CD4-positive, alpha-beta memory T cell (primary cell): ENCODE measurements around the gene PCLO. TPM values are rescaled to one million over a fixed set of nuclear protein-coding genes. Genes with fewer than 3 reads are reported as not detected.
A peak's percentile ranks its signal among the peaks of the same experiment; 100 is the strongest.

Experiments
- CTCF ChIA-PET: fragments of 350-600 bp; sonication (Branson Sonifier 250); formaldehyde crosslinking; loops from one replicate; lab custom pipeline; 2021; ENCODE audit warnings: inconsistent platforms; ENCODE audit not compliant: partially characterized antibody; lab: Charles Lee
- POLR2A ChIA-PET: fragments of 350-600 bp; sonication (Branson Sonifier 250); formaldehyde crosslinking; loops from one replicate; lab custom pipeline; 2021; ENCODE audit not compliant: partially characterized antibody; lab: Charles Lee
- DNase-seq, 5 donors: peaks; one replicate each; pipeline versions ENCODE4 v3.0.0 to v3.0.0-alpha.2; 2020 to 2022; ENCODE audit warnings: mixed read lengths in 1 of 5
- H3K27ac ChIP-seq: one replicate; pipeline ENCODE4 v1.7.0; 2013; ENCODE audit warnings: low read depth, low read length
- H3K27me3 ChIP-seq: 2 replicates; pipeline ENCODE4 v1.7.0; 2013; ENCODE audit warnings: mild to moderate bottlenecking, low read length, moderate library complexity; ENCODE audit not compliant: insufficient read depth
- H3K36me3 ChIP-seq: 2 replicates; pipeline ENCODE4 v1.7.0; 2013; ENCODE audit warnings: mild to moderate bottlenecking, low read length, moderate library complexity; ENCODE audit not compliant: insufficient read depth
- H3K4me1 ChIP-seq: 2 replicates; pipeline ENCODE4 v1.7.0; 2013; ENCODE audit warnings: mild to moderate bottlenecking, low read length, moderate library complexity; ENCODE audit not compliant: insufficient read depth
- H3K4me3 ChIP-seq, 2 donors: one replicate each; pipeline ENCODE4 v1.7.0; 2013; ENCODE audit warnings: low read length in 2 of 2, mild to moderate bottlenecking in 1 of 2
- H3K9me3 ChIP-seq, 2 donors: one replicate each; pipeline ENCODE4 v1.7.0; 2013; ENCODE audit warnings: low read length in 2 of 2, control low read depth in 1 of 2; ENCODE audit not compliant: control insufficient read depth in 1 of 2
- H3K27ac Mint-ChIP-seq, 7 donors: one replicate each; pipeline ENCODE4 v1.8.0; 2020 to 2021; ENCODE audit warnings: mixed read lengths in 7 of 7, mild to moderate bottlenecking in 6 of 7, inconsistent platforms in 3 of 7, moderate library complexity in 3 of 7
- H3K27me3 Mint-ChIP-seq, 2 donors: one replicate each; pipeline ENCODE4 v1.8.0; 2020 to 2021; ENCODE audit warnings: mixed read lengths in 2 of 2
- H3K36me3 Mint-ChIP-seq, 2 donors: one replicate each; pipeline ENCODE4 v1.8.0; 2020 to 2021; ENCODE audit warnings: mixed read lengths in 2 of 2, inconsistent platforms in 1 of 2, mild to moderate bottlenecking in 1 of 2
- H3K4me1 Mint-ChIP-seq, 4 donors: one replicate each; pipeline ENCODE4 v1.8.0; 2020 to 2021; ENCODE audit warnings: mixed read lengths in 4 of 4, mild to moderate bottlenecking in 1 of 4
- H3K4me3 Mint-ChIP-seq, 8 donors: one replicate each; pipeline ENCODE4 v1.8.0; 2020 to 2021; ENCODE audit warnings: mixed read lengths in 8 of 8, mild to moderate bottlenecking in 7 of 8, moderate library complexity in 6 of 8, inconsistent platforms in 3 of 8
- H3K9me3 Mint-ChIP-seq, 8 donors: one replicate each; pipeline ENCODE4 v1.8.0; 2020 to 2021; ENCODE audit warnings: mixed read lengths in 8 of 8, mild to moderate bottlenecking in 5 of 8, inconsistent platforms in 3 of 8, moderate library complexity in 1 of 8
- intact Hi-C: fragments of 100-400 bp; cut with micrococcal nuclease; formaldehyde crosslinking; loops from one replicate; pipeline ENCODE4 v1.15.1; 2023
- polyA plus RNA-seq, 2 donors: library from polyadenylated mRNA; unstranded; fragments of 300-500 nt; fragmentation: Illumina TruSeq; gene quantifications; one replicate each; pipeline ENCODE4 v1.2.3, GENCODE V29; 2021
- total RNA-seq, 2 experiments: library from RNA; stranded (reverse); gene quantifications; one replicate each; pipeline ENCODE4 v1.2.3, GENCODE V29; 2021

Gene PCLO
- total RNA-seq: under 1 TPM in 1 of 2 experiments, not detected in 1; 0.03 TPM
- not detected for polyA plus RNA-seq

- no peaks in the 10 kb centered on the region for H3K36me3 ChIP-seq
- Mint-ChIP-seq H3K9me3 (peaks cover 0 to 12% (median 2%) of the 10 kb centered on the region in 8 donors), H3K27ac (no peak within 1 kb of the TSS), H3K4me3 (peak within 1 kb of the TSS; percentile 36 to 77 (median 64)), H3K4me1 (peaks cover 3 to 5% (median 4%) of the 10 kb centered on the region in 4 donors), H3K27me3 (peaks cover 7 to 10% of the 10 kb centered on the region in 2 donors), H3K36me3 (no peaks in the 10 kb centered on the region)
- no peak within 1 kb of the TSS for H3K4me3 ChIP-seq
- no peak within 1 kb of the TSS for H3K27ac ChIP-seq
- DNase-seq: peak; percentile 13 to 47 (median 23)
- POLR2A ChIA-PET: no interaction called here
- H3K27me3 ChIP-seq: no peaks in the 10 kb centered on the region
- CTCF ChIA-PET: no interaction called here
- H3K4me1 ChIP-seq: no peaks in the 10 kb centered on the region
- intact Hi-C loops: no loop called here
- no peaks in the 10 kb centered on the region for H3K9me3 ChIP-seq
Observed at GRCh38 chr7:83162402-83163256, at the start of gene PCLO. Gene PCLO (minus strand): TSS chr7:83162884. CDS start chr7:83162592, 292 bp downstream.

GRCh38 chr7:83211685-83212084 lies 49.0 kb upstream of the PCLO start:
- no peak for DNase-seq
- Histone ChIP-seq H3K4me1 (no peaks in the 10 kb centered on the region), H3K27ac (no peak overlapping the region), H3K27me3 (no peaks in the 10 kb centered on the region), H3K36me3 (no peaks in the 10 kb centered on the region), H3K9me3 (no peaks in the 10 kb centered on the region), H3K4me3 (no peak overlapping the region)
- ChIA-PET POLR2A (no interaction called here), CTCF (no interaction called here)
- intact Hi-C loops: no loop called here
- no peaks in the 10 kb centered on the region for H3K27me3 Mint-ChIP-seq
- no peaks in the 10 kb centered on the region for H3K36me3 Mint-ChIP-seq
- no peaks in the 10 kb centered on the region for H3K4me1 Mint-ChIP-seq
- peaks cover 0 to 8% (median 4%) of the 10 kb centered on the region in 8 donors for H3K9me3 Mint-ChIP-seq
- H3K27ac Mint-ChIP-seq: no peak overlapping the region
- H3K4me3 Mint-ChIP-seq: no peak overlapping the region

GRCh38 chr7:83210479-83210878 lies 47.8 kb upstream of the PCLO start:
- H3K4me3 Mint-ChIP-seq: no peak overlapping the region
- peaks cover 0 to 8% (median 4%) of the 10 kb centered on the region in 8 donors for H3K9me3 Mint-ChIP-seq
- intact Hi-C loops: no loop called here
- POLR2A ChIA-PET: no interaction called here
- CTCF ChIA-PET: no interaction called here
- H3K4me1 ChIP-seq: no peaks in the 10 kb centered on the region
- H3K27me3 Mint-ChIP-seq: no peaks in the 10 kb centered on the region
- DNase-seq: no peak
- no peaks in the 10 kb centered on the region for H3K36me3 Mint-ChIP-seq
- H3K4me1 Mint-ChIP-seq: no peaks in the 10 kb centered on the region
- H3K27ac ChIP-seq: no peak overlapping the region
- no peaks in the 10 kb centered on the region for H3K27me3 ChIP-seq
- H3K27ac Mint-ChIP-seq: no peak overlapping the region
- no peaks in the 10 kb centered on the region for H3K9me3 ChIP-seq
- no peaks in the 10 kb centered on the region for H3K36me3 ChIP-seq
- no peak overlapping the region for H3K4me3 ChIP-seq

- POLR2A ChIA-PET: no interaction called here
Observed at GRCh38 chr7:83204715-83205114, 42.0 kb upstream of the PCLO start.

GRCh38 chr7:83201355-83201754 lies 38.7 kb upstream of the PCLO start:
- Mint-ChIP-seq H3K4me3 (no peak overlapping the region), H3K36me3 (no peaks in the 10 kb centered on the region), H3K4me1 (no peaks in the 10 kb centered on the region), H3K9me3 (peaks cover 3 to 17% (median 8%) of the 10 kb centered on the region in 8 donors), H3K27me3 (no peaks in the 10 kb centered on the region), H3K27ac (no peak overlapping the region)
- no peaks in the 10 kb centered on the region for H3K36me3 ChIP-seq
- DNase-seq: no peak
- H3K9me3 ChIP-seq: peaks cover 0 to 3% of the 10 kb centered on the region in 2 donors
- intact Hi-C loops: no loop called here
- H3K4me1 ChIP-seq: no peaks in the 10 kb centered on the region
- no peak overlapping the region for H3K27ac ChIP-seq
- H3K27me3 ChIP-seq: no peaks in the 10 kb centered on the region
- H3K4me3 ChIP-seq: no peak overlapping the region
- ChIA-PET CTCF (no interaction called here), POLR2A (no interaction called here)

More at GRCh38 chr7:83204715-83205114, 42.0 kb upstream of the PCLO start:
- no peaks in the 10 kb centered on the region for H3K4me1 Mint-ChIP-seq
- no peak overlapping the region for H3K4me3 Mint-ChIP-seq
- peaks cover 0 to 1% of the 10 kb centered on the region in 2 donors for H3K9me3 ChIP-seq
- no peak for DNase-seq
- H3K36me3 Mint-ChIP-seq: no peaks in the 10 kb centered on the region
- no peaks in the 10 kb centered on the region for H3K4me1 ChIP-seq
- H3K27me3 ChIP-seq: no peaks in the 10 kb centered on the region
- no peak overlapping the region for H3K27ac Mint-ChIP-seq
- intact Hi-C loops: no loop called here
- peaks cover 0 to 13% (median 7%) of the 10 kb centered on the region in 8 donors for H3K9me3 Mint-ChIP-seq
- CTCF ChIA-PET: no interaction called here
- no peak overlapping the region for H3K4me3 ChIP-seq
- H3K27me3 Mint-ChIP-seq: no peaks in the 10 kb centered on the region
- no peak overlapping the region for H3K27ac ChIP-seq
- no peaks in the 10 kb centered on the region for H3K36me3 ChIP-seq

GRCh38 chr7:83190659-83191389 lies 28.1 kb upstream of the PCLO start:
- Mint-ChIP-seq H3K27me3 (no peaks in the 10 kb centered on the region), H3K27ac (no peak overlapping the region), H3K9me3 (peaks cover 0 to 3% (median 0%) of the 10 kb centered on the region in 8 donors), H3K4me3 (no peak overlapping the region), H3K4me1 (no peaks in the 10 kb centered on the region), H3K36me3 (no peaks in the 10 kb centered on the region)
- intact Hi-C loops: no loop called here
- no peak for DNase-seq
- Histone ChIP-seq H3K27ac (no peak overlapping the region), H3K4me1 (no peaks in the 10 kb centered on the region), H3K4me3 (no peak overlapping the region), H3K27me3 (no peaks in the 10 kb centered on the region), H3K9me3 (no peaks in the 10 kb centered on the region), H3K36me3 (no peaks in the 10 kb centered on the region)
- ChIA-PET POLR2A (no interaction called here), CTCF (no interaction called here)

- H3K27ac Mint-ChIP-seq: no peak overlapping the region
- no peak for DNase-seq
- Histone ChIP-seq H3K4me3 (no peak overlapping the region), H3K27ac (no peak overlapping the region), H3K36me3 (no peaks in the 10 kb centered on the region), H3K27me3 (no peaks in the 10 kb centered on the region), H3K4me1 (no peaks in the 10 kb centered on the region), H3K9me3 (peaks cover 0 to 3% of the 10 kb centered on the region in 2 donors)
- intact Hi-C loops: no loop called here
- H3K36me3 Mint-ChIP-seq: no peaks in the 10 kb centered on the region
- H3K27me3 Mint-ChIP-seq: no peaks in the 10 kb centered on the region
- POLR2A ChIA-PET: no interaction called here
- H3K9me3 Mint-ChIP-seq: peaks cover 3 to 23% (median 14%) of the 10 kb centered on the region in 8 donors
- no peak overlapping the region for H3K4me3 Mint-ChIP-seq
- no peaks in the 10 kb centered on the region for H3K4me1 Mint-ChIP-seq
- CTCF ChIA-PET: no interaction called here
Observed at GRCh38 chr7:83178796-83179195, 16.1 kb upstream of the PCLO start.
